Measurements from ENCODE around the gene CAMTA1.

GRCh38 chr1:7614576-7615074 is 829.4 kb downstream of the CAMTA1 start:
- TF ChIP-seq PATZ1 (CRISPR knock-in tag; IDR thresholded peaks at IDR 0.05; ENCODE audit: borderline replicate concordance) (no peak), ZNF70 (CRISPR knock-in tag; IDR thresholded peaks at IDR 0.05) (no peak)
